Stimulated activated CD8-positive, alpha-beta memory T cell treated with anti-CD3 and anti-CD28 coated beads, Interleukin-4, amount 100 ng/mL, for 4 hours (primary cell): ENCODE results near the gene NVL.
A peak's percentile ranks its signal among the peaks of the same experiment; 100 is the strongest.
"Not testable (repeated sequence)": the region's sequence is repeated elsewhere in the genome, so short reads cannot be mapped to it uniquely, and the experiment has no call there.

ENCODE experiments used
- DNase-seq, 2 donors: peaks; one replicate each; pipeline ENCODE4 v3.0.0-alpha.2; 2020; ENCODE audit warnings: low read depth in 2 of 2, low spot score in 1 of 2

Gene NVL

GRCh38 chr1:224237119-224237881 lies 92.7 kb downstream of the NVL start:
- DNase-seq, result no peak

- DNase-seq, result no peak
These were observed 94.0 kb downstream of the NVL start for GRCh38 chr1:224235813-224236493.

- DNase-seq, result no peak
These were observed 96.0 kb downstream of the NVL start for GRCh38 chr1:224234017-224234416.

GRCh38 chr1:224226849-224227502 lies 103.0 kb downstream of the NVL start:
- no peak for DNase-seq

- DNase-seq, result no peak
These were observed 105.9 kb downstream of the NVL start for GRCh38 chr1:224223819-224224714.

- DNase-seq, result no peak
These were observed 110.3 kb downstream of the NVL start for GRCh38 chr1:224219612-224220059.

- DNase-seq, result no peak
These were observed 110.9 kb downstream of the NVL start for GRCh38 chr1:224219011-224219611.

- DNase-seq, result no peak
These were observed 112.0 kb downstream of the NVL start for GRCh38 chr1:224217655-224218623.

- no peak for DNase-seq
These were observed 113.6 kb downstream of the NVL start for GRCh38 chr1:224216382-224216781.

GRCh38 chr1:224213438-224214119 lies 116.4 kb downstream of the NVL start:
- DNase-seq, result no peak

- DNase-seq, result no peak
These were observed 117.3 kb downstream of the NVL start for GRCh38 chr1:224212618-224213061.

- DNase-seq, result no peak
These were observed 118.6 kb downstream of the NVL start for GRCh38 chr1:224211206-224211962.

GRCh38 chr1:224205931-224206538 lies 123.9 kb downstream of the NVL start:
- not testable (repeated sequence) for DNase-seq

- DNase-seq, result peak in 1 of 2 donors; percentile 18
These were observed 124.5 kb downstream of the NVL start for GRCh38 chr1:224205438-224205840.

- no peak for DNase-seq
These were observed 126.5 kb downstream of the NVL start for GRCh38 chr1:224203243-224204016.

GRCh38 chr1:224201853-224202252 lies 128.1 kb downstream of the NVL start:
- no peak for DNase-seq

- no peak for DNase-seq
These were observed 128.6 kb downstream of the NVL start for GRCh38 chr1:224201383-224201782.
